B cell (primary cell): ENCODE measurements around the gene CAMK1D. TPM values are rescaled to one million over a fixed set of nuclear protein-coding genes. Genes with fewer than 3 reads are reported as not detected.

Experiments
- ATAC-seq: fragments of 200-7000 bp; cut with Tn5 transposase; one replicate; pipeline ENCODE4 v1.10.0; 2021; ENCODE audit warnings: low read depth, mild to moderate bottlenecking, moderate number of reproducible peaks, moderate library complexity
- CTCF ChIA-PET: fragments of 350-600 bp; sonication (Branson Sonifier 250); formaldehyde crosslinking; loops from one replicate; lab custom pipeline; 2021; ENCODE audit warnings: antibody characterized with exemption, inconsistent platforms; lab: Charles Lee
- POLR2A ChIA-PET: fragments of 350-600 bp; sonication (Branson Sonifier 250); formaldehyde crosslinking; loops from one replicate; lab custom pipeline; 2021; ENCODE audit warnings: antibody characterized with exemption; lab: Charles Lee
- DNase-seq: peaks from one replicate; pipeline ENCODE4 v3.0.0; 2013
- H2AFZ ChIP-seq: 2 replicates; pipeline ENCODE4 v1.6.1; 2012; ENCODE audit warnings: mild to moderate bottlenecking, low read depth, low read length; ENCODE audit not compliant: insufficient read depth, poor library complexity, severe bottlenecking
- H3K27ac ChIP-seq, 2 donors: 1 replicate in 1 of 2; 2 replicates in 1 of 2; pipeline ENCODE4 v1.5.1; 2012 to 2013; ENCODE audit warnings: low read length in 2 of 2, mild to moderate bottlenecking in 2 of 2, moderate library complexity in 1 of 2
- H3K27me3 ChIP-seq, 4 experiments: fragments of 200-600 bp in 1 of 4; sonication (generic) in 1 of 4; replicated peaks in 1 of 4; 1 replicate in 2 of 4; 2 replicates in 2 of 4; pipeline versions ENCODE4 v1.6.1 to v1.7.0; 2013 to 2016; ENCODE audit warnings: low read length in 3 of 4, mild to moderate bottlenecking in 2 of 4, mixed read lengths in 1 of 4, moderate library complexity in 1 of 4; ENCODE audit not compliant: insufficient read depth in 4 of 4, control insufficient read depth in 3 of 4; ENCODE audit errors: control extremely low read depth in 1 of 4
- H3K36me3 ChIP-seq, 2 experiments: replicated peaks in 1 of 2; 1 replicate in 1 of 2; 2 replicates in 1 of 2; pipeline versions ENCODE4 v1.6.1 to v1.7.1; 2013; ENCODE audit warnings: low read length in 1 of 2; ENCODE audit not compliant: insufficient read depth in 2 of 2, control insufficient read depth in 1 of 2; ENCODE audit errors: control extremely low read depth in 1 of 2, extremely low read depth in 1 of 2
- H3K4me1 ChIP-seq, 2 donors: fragments of 200-600 bp in 1 of 2; sonication (generic) in 1 of 2; 1 replicate in 1 of 2; 2 replicates in 1 of 2; pipeline versions ENCODE4 v1.5.1 to v1.6.1; 2013 to 2017; ENCODE audit warnings: low read length in 2 of 2; ENCODE audit not compliant: control insufficient read depth in 2 of 2, insufficient read depth in 2 of 2
- H3K4me2 ChIP-seq: replicated peaks from 2 replicates; pipeline ENCODE3; 2012; ENCODE audit warnings: mild to moderate bottlenecking, low read depth, low read length; ENCODE audit not compliant: poor library complexity, severe bottlenecking
- H3K4me3 ChIP-seq, 5 experiments: fragments of 200-600 bp in 1 of 5; sonication (generic) in 1 of 5; 1 replicate in 3 of 5; 2 replicates in 2 of 5; pipeline versions ENCODE4 v1.5.1 to v1.7.0; 2011 to 2016; ENCODE audit warnings: low read length in 4 of 5, mild to moderate bottlenecking in 4 of 5, low read depth in 2 of 5, control low read depth in 1 of 5, moderate library complexity in 1 of 5; ENCODE audit not compliant: insufficient read depth in 1 of 5; ENCODE audit errors: control extremely low read depth in 1 of 5, extremely low read depth in 1 of 5
- H3K79me2 ChIP-seq: fragments of 200-600 bp; sonication (generic); one replicate; pipeline ENCODE4 v1.6.0; 2016; ENCODE audit warnings: low read length; ENCODE audit not compliant: control insufficient read depth, insufficient read depth
- H3K9ac ChIP-seq: fragments of 200-600 bp; sonication (generic); 2 replicates; pipeline ENCODE4 v1.6.1; 2017; ENCODE audit warnings: mild to moderate bottlenecking, low read length, moderate library complexity
- H3K9me3 ChIP-seq, 3 donors: one replicate each; pipeline versions ENCODE4 v1.6.1 to v1.7.1; 2013; ENCODE audit warnings: low read length in 2 of 3; ENCODE audit not compliant: control insufficient read depth in 2 of 3, insufficient read depth in 1 of 3; ENCODE audit errors: control extremely low read depth in 1 of 3
- H4K20me1 ChIP-seq: 2 replicates; pipeline ENCODE4 v1.6.0; 2012; ENCODE audit warnings: mild to moderate bottlenecking, low read length; ENCODE audit not compliant: insufficient read depth, control insufficient read depth, poor library complexity, severe bottlenecking
- H3K27ac Mint-ChIP-seq: one replicate; pipeline ENCODE4 v1.8.0; 2021; ENCODE audit warnings: mixed read lengths
- H3K27me3 Mint-ChIP-seq: one replicate; pipeline ENCODE4 v1.8.0; 2021; ENCODE audit warnings: mixed read lengths
- H3K4me1 Mint-ChIP-seq: one replicate; pipeline ENCODE4 v1.8.0; 2021; ENCODE audit warnings: mixed read lengths
- H3K4me3 Mint-ChIP-seq: one replicate; pipeline ENCODE4 v1.8.0; 2021; ENCODE audit warnings: mixed read lengths
- H3K9me3 Mint-ChIP-seq: one replicate; pipeline ENCODE4 v1.8.0; 2022; ENCODE audit warnings: mixed read lengths; ENCODE audit not compliant: insufficient read depth
- EZH2 ChIP-seq: IDR thresholded peaks from 2 replicates; pipeline ENCODE4 v1.6.1; 2012; ENCODE audit warnings: borderline replicate concordance, low read depth, mild to moderate bottlenecking, moderate library complexity, low read length; ENCODE audit not compliant: insufficient read depth, poor library complexity, severe bottlenecking
- WGBS: methylation state at CpG from one replicate; pipeline ENCODE4 v1.1.5; 2013; ENCODE audit warnings: missing lambda C conversion rate; ENCODE audit not compliant: insufficient coverage; 5-methylcytosine and 5-hydroxymethylcytosine counted together
- intact Hi-C: fragments of 100-400 bp; cut with micrococcal nuclease; formaldehyde crosslinking; loops from one replicate; pipeline ENCODE4 v1.10.0; 2022
- polyA plus RNA-seq: library from polyadenylated mRNA; depleted of rRNA; stranded (reverse); fragments of >200 nt; gene quantifications from 2 replicates; pipeline ENCODE4 v1.2.3, GENCODE V29; 2012
- total RNA-seq, 2 donors: library from RNA; stranded (reverse); fragments of 120-200 nt in 1 of 2; gene quantifications; 1 replicate in 1 of 2; 2 replicates in 1 of 2; pipeline versions ENCODE4 v1.2.3 to v1.2.4, GENCODE V29; 2013 to 2022
- TF ChIP-seq, protein P1 (sequence below): fragments of 200-600 bp; IDR thresholded peaks from one replicate; pipeline ENCODE4 v1.8.0; 2022; ENCODE audit warnings: antibody characterized with exemption, mild to moderate bottlenecking

The CAMK1D gene
- total and polyA plus RNA-seq, 2 donors (not counting 1 experiment from before 2014, with no cell fraction given): 34.1 to 69.7 TPM

DNA sequence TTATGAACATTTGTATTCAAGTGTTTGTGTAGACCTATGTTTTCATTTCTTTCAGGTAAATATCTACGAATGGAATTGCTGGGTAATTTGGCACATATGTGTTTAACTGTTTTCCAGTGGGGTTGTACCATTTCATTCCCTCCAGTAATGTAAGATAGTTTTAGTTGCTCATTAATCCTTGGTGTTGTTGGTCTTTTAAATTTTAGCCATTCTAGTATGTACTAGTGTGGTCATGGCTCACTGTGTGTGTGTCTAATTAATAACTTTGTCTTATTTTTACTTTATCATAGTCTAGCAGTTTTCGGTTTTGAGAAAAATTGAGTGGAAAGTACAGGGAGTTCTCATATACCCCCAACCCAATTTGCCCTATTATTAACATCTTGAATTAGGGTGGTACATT lies 278.8 kb downstream of the CAMK1D start:
- H4K20me1 ChIP-seq: peaks cover 61% of the 10 kb centered on the region
- ChIA-PET CTCF (no interaction called here), POLR2A (no interaction called here)
- peaks cover 1 to 11% of the 10 kb centered on the region in 2 experiments for H3K36me3 ChIP-seq
- TF ChIP-seq EZH2: no peak
- TF ChIP-seq, protein P1, sequence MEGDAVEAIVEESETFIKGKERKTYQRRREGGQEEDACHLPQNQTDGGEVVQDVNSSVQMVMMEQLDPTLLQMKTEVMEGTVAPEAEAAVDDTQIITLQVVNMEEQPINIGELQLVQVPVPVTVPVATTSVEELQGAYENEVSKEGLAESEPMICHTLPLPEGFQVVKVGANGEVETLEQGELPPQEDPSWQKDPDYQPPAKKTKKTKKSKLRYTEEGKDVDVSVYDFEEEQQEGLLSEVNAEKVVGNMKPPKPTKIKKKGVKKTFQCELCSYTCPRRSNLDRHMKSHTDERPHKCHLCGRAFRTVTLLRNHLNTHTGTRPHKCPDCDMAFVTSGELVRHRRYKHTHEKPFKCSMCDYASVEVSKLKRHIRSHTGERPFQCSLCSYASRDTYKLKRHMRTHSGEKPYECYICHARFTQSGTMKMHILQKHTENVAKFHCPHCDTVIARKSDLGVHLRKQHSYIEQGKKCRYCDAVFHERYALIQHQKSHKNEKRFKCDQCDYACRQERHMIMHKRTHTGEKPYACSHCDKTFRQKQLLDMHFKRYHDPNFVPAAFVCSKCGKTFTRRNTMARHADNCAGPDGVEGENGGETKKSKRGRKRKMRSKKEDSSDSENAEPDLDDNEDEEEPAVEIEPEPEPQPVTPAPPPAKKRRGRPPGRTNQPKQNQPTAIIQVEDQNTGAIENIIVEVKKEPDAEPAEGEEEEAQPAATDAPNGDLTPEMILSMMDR: no peak
- H3K27me3 ChIP-seq: no peaks in the 10 kb centered on the region
- H3K4me3 ChIP-seq: no peak overlapping the region
- H3K27ac Mint-ChIP-seq: no peak overlapping the region
- no peaks in the 10 kb centered on the region for H3K9me3 ChIP-seq
- H3K4me1 Mint-ChIP-seq: peaks cover 24% of the 10 kb centered on the region
- no peaks in the 10 kb centered on the region for H3K4me1 ChIP-seq
- H3K27ac ChIP-seq: no peak overlapping the region
- ATAC-seq (no peak), DNase-seq (no peak)
- no peak overlapping the region for H3K4me2 ChIP-seq
- peaks cover 92% of the 10 kb centered on the region for H3K79me2 ChIP-seq
- no peak overlapping the region for H2AFZ ChIP-seq
- no peak overlapping the region for H3K9ac ChIP-seq
- WGBS: no CpG with 5 or more reads among the region's 2 CpGs
- no peaks in the 10 kb centered on the region for H3K9me3 Mint-ChIP-seq
- H3K4me3 Mint-ChIP-seq: no peak overlapping the region
- intact Hi-C loops: no loop called here
- H3K27me3 Mint-ChIP-seq: no peaks in the 10 kb centered on the region

DNA sequence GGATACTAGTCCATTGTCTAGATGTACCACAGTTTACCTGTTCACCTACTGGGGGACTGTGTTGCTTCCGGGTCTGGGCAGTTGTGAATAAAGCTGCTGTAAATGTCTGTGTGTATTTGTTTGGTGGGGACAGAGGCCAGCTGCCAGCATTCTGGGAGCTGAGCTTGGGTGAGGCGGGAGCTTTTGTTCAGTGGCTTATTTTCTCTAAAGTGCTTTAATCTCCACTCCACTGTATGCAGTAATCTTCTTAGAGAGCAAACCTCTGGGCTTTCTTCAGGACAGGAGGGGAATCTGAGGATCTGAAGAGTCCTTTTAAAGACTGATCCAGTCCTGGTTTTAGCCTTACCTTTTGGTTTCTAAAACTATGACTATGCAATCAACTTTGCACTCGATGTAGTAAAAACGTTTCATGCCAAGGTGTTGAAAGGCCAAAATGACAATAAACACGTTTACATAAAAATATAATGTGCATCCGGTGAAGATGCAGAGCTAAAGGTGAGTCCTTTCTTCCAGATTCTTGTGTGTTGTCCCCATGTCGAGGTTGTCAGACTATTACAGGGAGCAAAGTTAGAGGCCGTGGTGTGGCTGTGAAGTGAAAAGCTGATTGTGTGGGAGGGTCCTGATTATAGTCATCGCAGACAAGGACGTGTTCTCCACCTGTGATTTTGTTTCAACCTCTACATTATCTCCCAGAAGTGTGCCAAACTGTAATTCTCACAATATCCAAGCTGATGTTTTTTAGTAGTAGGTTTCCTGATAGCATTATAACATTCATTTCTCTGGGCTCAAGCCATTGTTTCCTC lies 279.8 kb downstream of the CAMK1D start:
- ChIA-PET CTCF (no interaction called here), POLR2A (no interaction called here)
- H3K27ac Mint-ChIP-seq: peak overlapping the region; percentile 46
- no peak overlapping the region for H3K4me3 Mint-ChIP-seq
- Histone ChIP-seq H3K4me3 (no peak overlapping the region), H3K27me3 (no peaks in the 10 kb centered on the region), H3K27ac (no peak overlapping the region), H3K36me3 (peaks cover 1 to 16% of the 10 kb centered on the region in 2 experiments), H4K20me1 (peaks cover 62% of the 10 kb centered on the region), H3K79me2 (peaks cover 94% of the 10 kb centered on the region), H3K4me1 (no peaks in the 10 kb centered on the region), H3K9ac (no peak overlapping the region), H3K4me2 (no peak overlapping the region), H2AFZ (no peak overlapping the region), H3K9me3 (no peaks in the 10 kb centered on the region)
- no peak for DNase-seq
- H3K27me3 Mint-ChIP-seq: no peaks in the 10 kb centered on the region
- peaks cover 24% of the 10 kb centered on the region for H3K4me1 Mint-ChIP-seq
- TF ChIP-seq, protein P1: no peak
- no peak for TF ChIP-seq EZH2
- no peaks in the 10 kb centered on the region for H3K9me3 Mint-ChIP-seq
- no peak for ATAC-seq
- 90% methylated on average over 2 of the region's 10 CpGs for WGBS
- intact Hi-C loops: no loop called here
